SJCRH30 (cell line): ENCODE results near the gene PTPN12. TPM values are rescaled to one million over a fixed set of nuclear protein-coding genes. Genes with fewer than 3 reads are reported as not detected.

ENCODE experiments used
- DNase-seq, 2 experiments: peaks; one replicate each; pipeline ENCODE4 v3.0.0-alpha.2; 2015 to 2020
- H3K27ac ChIP-seq: fragments of 250-450 bp; sonication (Bioruptor Pico); 2 replicates; pipeline ENCODE4 v1.5.1; 2020; ENCODE audit warnings: mild to moderate bottlenecking, moderate library complexity
- H3K27me3 ChIP-seq: fragments of 250-450 bp; sonication (Bioruptor Pico); 2 replicates; pipeline ENCODE4 v1.5.1; 2020; ENCODE audit warnings: mild to moderate bottlenecking, moderate library complexity
- H3K36me3 ChIP-seq: fragments of 250-450 bp; sonication (Bioruptor Pico); 2 replicates; pipeline ENCODE4 v1.5.1; 2020; ENCODE audit warnings: mild to moderate bottlenecking, moderate library complexity
- H3K4me1 ChIP-seq: fragments of 250-450 bp; sonication (Bioruptor Pico); 2 replicates; pipeline ENCODE4 v1.5.1; 2020; ENCODE audit warnings: mild to moderate bottlenecking, moderate library complexity
- H3K4me3 ChIP-seq: fragments of 250-450 bp; sonication (Bioruptor Pico); 2 replicates; pipeline ENCODE4 v1.5.1; 2020; ENCODE audit warnings: mild to moderate bottlenecking, moderate library complexity
- H3K9me3 ChIP-seq: fragments of 250-450 bp; sonication (Bioruptor Pico); replicated peaks from 2 replicates; pipeline ENCODE4 v1.5.1; 2020; ENCODE audit warnings: mild to moderate bottlenecking, moderate library complexity
- total RNA-seq: library from RNA; depleted of rRNA; stranded (reverse); fragments of >200 nt; shearing (Covaris generic); gene quantifications from 2 replicates; pipeline ENCODE4 v1.2.3, GENCODE V29; 2014

Gene PTPN12
- total RNA-seq, 1 experiment from 2014 or later, result 47.0 TPM

DNA sequence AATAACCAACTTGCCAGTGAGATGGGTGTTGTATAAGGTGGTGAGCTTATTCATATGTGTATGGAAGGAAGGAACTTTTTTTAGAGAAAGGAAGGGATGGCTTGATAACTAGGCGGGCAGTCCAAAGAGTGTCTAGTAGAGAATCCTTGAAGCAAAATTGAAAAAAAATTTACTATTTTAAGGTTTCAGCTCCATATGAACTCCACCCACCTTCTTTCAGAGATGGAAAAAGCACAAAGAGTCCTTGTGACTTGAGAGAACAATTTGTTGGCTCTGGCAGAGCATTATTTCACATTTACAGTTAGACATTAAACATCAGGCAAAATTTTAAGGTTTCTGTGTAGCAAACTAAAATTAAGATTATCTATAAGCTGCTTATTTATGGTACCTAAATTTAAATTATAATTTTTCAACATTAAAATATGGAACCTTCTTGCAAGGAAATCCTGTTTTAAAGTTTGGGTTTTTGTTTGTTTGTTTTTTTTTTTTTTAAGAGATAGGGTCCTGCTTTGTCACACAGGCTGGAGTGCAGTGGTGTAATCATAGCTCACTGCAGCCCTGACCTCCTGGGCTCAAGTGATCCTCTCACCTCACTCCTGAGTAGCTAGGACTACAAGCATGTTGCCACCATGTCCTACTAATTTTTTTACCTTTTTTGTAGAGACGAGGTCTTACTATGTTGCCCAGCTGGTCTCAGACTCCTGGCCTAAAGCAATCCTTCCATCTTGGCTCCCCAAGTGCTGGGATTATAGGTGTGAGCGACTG is 12.2 kb downstream of the PTPN12 start:
- no peak for DNase-seq

GRCh38 chr7:77550586-77550985 is 13.5 kb downstream of the PTPN12 start:
- DNase-seq, result no peak
- 0 out of 2 replicates have a peak, but pooled peaks cover 3% of the 10 kb centered on the region for H3K9me3 ChIP-seq
- no peak overlapping the region for H3K27ac ChIP-seq
- peaks cover 47% of the 10 kb centered on the region for H3K36me3 ChIP-seq
- no peak overlapping the region for H3K4me3 ChIP-seq
- H3K27me3 ChIP-seq, result no peaks in the 10 kb centered on the region
- no peaks in the 10 kb centered on the region for H3K4me1 ChIP-seq

More for the DNA sequence above, 12.2 kb downstream of the PTPN12 start:
- Histone ChIP-seq H3K27me3 (no peaks in the 10 kb centered on the region), H3K27ac (no peak overlapping the region), H3K36me3 (peaks cover 43% of the 10 kb centered on the region), H3K4me3 (no peak overlapping the region), H3K4me1 (no peaks in the 10 kb centered on the region), H3K9me3 (0 out of 2 replicates have a peak, but pooled peaks cover 3% of the 10 kb centered on the region)

DNA sequence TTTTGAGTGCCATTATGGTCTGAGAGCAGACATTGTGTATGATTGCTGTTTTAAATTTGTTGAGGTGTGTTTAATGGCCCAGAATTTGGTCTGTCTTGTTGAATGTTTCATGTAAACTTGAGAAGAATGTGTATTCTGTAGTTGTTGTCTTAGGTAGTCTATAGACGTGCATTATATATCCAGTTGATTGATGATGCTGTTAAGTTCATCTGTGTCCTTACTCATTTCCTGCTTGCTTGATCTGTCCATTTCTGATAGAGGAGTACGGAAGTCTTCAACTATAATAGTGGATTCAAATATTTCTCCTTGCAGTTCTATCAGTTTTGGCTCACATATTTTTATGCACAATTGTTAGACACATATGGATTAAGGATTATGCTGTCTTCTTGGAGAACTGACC is 16.0 kb downstream of the PTPN12 start:
- DNase-seq, result no peak
- H3K27me3 ChIP-seq, result no peaks in the 10 kb centered on the region
- 0 out of 2 replicates have a peak, but pooled peaks cover 3% of the 10 kb centered on the region for H3K9me3 ChIP-seq
- H3K36me3 ChIP-seq, result peaks cover 51% of the 10 kb centered on the region
- no peak overlapping the region for H3K4me3 ChIP-seq
- no peaks in the 10 kb centered on the region for H3K4me1 ChIP-seq
- H3K27ac ChIP-seq, result no peak overlapping the region

- H3K4me1 ChIP-seq, result no peaks in the 10 kb centered on the region
These were observed 21.3 kb downstream of the PTPN12 start for GRCh38 chr7:77558284-77558967.

GRCh38 chr7:77561352-77561751 is 24.3 kb downstream of the PTPN12 start:
- no peaks in the 10 kb centered on the region for H3K4me1 ChIP-seq
- peaks cover 12% of the 10 kb centered on the region for H3K36me3 ChIP-seq
- no peaks in the 10 kb centered on the region for H3K27me3 ChIP-seq
- H3K4me3 ChIP-seq, result no peak overlapping the region
- DNase-seq, result no peak
- H3K9me3 ChIP-seq, result no peaks in the 10 kb centered on the region
- H3K27ac ChIP-seq, result no peak overlapping the region

More at GRCh38 chr7:77558284-77558967, 21.3 kb downstream of the PTPN12 start:
- Histone ChIP-seq H3K4me3 (no peak overlapping the region), H3K9me3 (0 out of 2 replicates have a peak, but pooled peaks cover 3% of the 10 kb centered on the region), H3K36me3 (peaks cover 27% of the 10 kb centered on the region), H3K27me3 (no peaks in the 10 kb centered on the region), H3K27ac (no peak overlapping the region)
- no peak for DNase-seq

DNA sequence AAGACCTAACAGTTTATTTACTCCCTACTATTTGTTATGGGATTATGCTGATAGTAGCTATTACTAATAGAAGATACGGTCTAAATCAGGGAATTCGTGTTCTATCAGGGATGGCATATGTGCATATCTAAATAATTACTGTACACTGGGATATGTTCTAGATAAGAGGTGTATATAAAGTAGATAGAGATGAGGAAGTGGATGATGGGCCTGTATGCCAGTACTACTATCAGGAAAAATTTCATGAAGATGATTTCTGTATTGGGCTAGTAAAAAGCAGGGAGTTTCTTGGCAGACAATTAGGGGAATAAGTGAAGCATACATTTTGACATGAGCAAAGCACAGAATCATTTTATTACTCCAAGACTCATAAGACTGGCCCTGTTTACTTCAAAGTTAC is 26.2 kb downstream of the PTPN12 start:
- Histone ChIP-seq H3K4me1 (no peaks in the 10 kb centered on the region), H3K9me3 (no peaks in the 10 kb centered on the region), H3K27me3 (no peaks in the 10 kb centered on the region), H3K36me3 (0 out of 2 replicates have a peak, but pooled peaks cover 3% of the 10 kb centered on the region), H3K27ac (no peak overlapping the region), H3K4me3 (no peak overlapping the region)
- no peak for DNase-seq

DNA sequence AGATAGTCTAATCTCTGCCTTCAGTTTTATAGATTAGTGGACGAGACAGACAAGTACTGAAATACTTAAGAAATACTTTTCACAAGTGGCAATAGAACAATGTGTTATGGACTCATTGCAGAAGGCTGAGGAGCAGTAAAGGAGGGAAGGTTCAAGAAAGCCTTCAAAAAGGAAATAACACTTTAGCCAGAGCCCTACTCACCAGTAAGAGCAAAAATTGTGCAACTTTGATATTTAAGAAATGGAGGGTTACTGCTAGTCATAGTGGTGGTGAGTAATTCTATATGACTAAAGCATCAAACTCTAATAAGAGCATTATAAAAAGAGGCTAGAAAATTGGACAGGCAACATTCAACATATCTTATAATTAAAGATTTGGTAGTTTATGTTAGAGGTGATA is 28.8 kb downstream of the PTPN12 start:
- Histone ChIP-seq H3K4me3 (no peak overlapping the region), H3K27ac (no peak overlapping the region), H3K4me1 (no peaks in the 10 kb centered on the region), H3K9me3 (no peaks in the 10 kb centered on the region), H3K27me3 (no peaks in the 10 kb centered on the region), H3K36me3 (peaks cover 11% of the 10 kb centered on the region)
- no peak for DNase-seq

DNA sequence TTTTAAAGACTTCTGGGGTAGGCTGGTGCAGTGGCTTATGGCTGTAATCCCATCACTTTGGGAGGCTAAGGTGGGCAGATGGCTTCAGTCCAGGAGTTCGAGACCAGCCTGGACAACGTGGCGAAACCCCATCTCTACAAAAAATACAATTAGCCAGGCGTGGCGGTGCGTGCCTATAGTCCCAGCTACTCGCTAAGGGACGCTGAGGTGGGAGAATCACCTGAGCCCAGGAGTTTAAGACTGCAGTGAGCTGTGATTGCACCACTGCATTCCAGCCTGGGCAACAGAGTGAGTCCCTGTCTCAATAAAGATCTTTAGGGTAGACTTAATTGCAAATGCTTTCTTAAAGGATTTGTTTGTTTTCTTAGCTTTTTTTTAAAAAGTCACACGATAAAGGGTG is 29.3 kb downstream of the PTPN12 start:
- Histone ChIP-seq H3K9me3 (no peaks in the 10 kb centered on the region), H3K27ac (no peak overlapping the region), H3K36me3 (peaks cover 16% of the 10 kb centered on the region), H3K27me3 (no peaks in the 10 kb centered on the region), H3K4me1 (no peaks in the 10 kb centered on the region), H3K4me3 (no peak overlapping the region)
- no peak for DNase-seq

- H3K36me3 ChIP-seq, result peaks cover 42% of the 10 kb centered on the region
- H3K27ac ChIP-seq, result no peak overlapping the region
- H3K27me3 ChIP-seq, result no peaks in the 10 kb centered on the region
- H3K4me3 ChIP-seq, result no peak overlapping the region
- DNase-seq, result no peak
- H3K9me3 ChIP-seq, result no peaks in the 10 kb centered on the region
- no peaks in the 10 kb centered on the region for H3K4me1 ChIP-seq
These were observed 32.6 kb downstream of the PTPN12 start for GRCh38 chr7:77569514-77570232.

DNA sequence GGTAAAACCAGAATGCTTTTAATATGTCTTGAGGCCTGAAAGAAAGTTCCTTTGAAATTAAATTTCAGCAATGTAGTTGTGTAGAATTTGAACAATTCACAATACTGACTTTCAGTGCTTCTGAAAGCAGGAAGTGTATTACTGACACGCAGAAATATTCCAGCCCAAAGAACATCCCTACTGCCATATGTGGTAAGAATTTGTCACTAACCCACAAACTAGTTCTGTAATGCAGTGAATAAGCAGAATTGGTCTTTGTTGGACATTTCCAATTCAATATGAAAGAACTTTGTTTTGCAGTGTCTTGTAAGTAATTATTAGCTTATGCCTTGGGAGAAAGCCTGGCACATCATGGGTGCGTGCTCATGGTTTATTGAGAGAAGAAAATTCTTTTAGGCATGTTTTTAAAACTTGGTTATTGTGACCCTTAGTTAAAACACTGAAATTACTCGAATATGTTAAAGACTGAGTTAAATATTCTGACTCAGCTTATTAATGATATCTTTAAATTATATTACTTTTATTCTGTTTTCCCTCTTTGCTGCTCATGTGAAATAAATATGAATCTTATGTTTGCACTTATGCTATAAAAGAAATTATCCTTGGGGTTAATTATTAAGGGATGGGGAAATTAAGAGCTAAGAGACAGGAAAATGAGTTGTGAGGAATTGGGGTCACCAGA is 33.4 kb downstream of the PTPN12 start:
- DNase-seq, result no peak

GRCh38 chr7:77571801-77572200 is 34.7 kb downstream of the PTPN12 start:
- no peaks in the 10 kb centered on the region for H3K4me1 ChIP-seq
- H3K27me3 ChIP-seq, result no peaks in the 10 kb centered on the region
- DNase-seq, result no peak

More for the DNA sequence above, 33.4 kb downstream of the PTPN12 start:
- Histone ChIP-seq H3K27me3 (no peaks in the 10 kb centered on the region), H3K9me3 (no peaks in the 10 kb centered on the region), H3K4me3 (no peak overlapping the region), H3K36me3 (peaks cover 44% of the 10 kb centered on the region), H3K27ac (no peak overlapping the region), H3K4me1 (no peaks in the 10 kb centered on the region)

GRCh38 chr7:77575187-77575586 is 38.1 kb downstream of the PTPN12 start:
- H3K27ac ChIP-seq, result no peak overlapping the region
- peaks cover 68% of the 10 kb centered on the region for H3K36me3 ChIP-seq
- H3K9me3 ChIP-seq, result no peaks in the 10 kb centered on the region
- no peak overlapping the region for H3K4me3 ChIP-seq
- no peaks in the 10 kb centered on the region for H3K27me3 ChIP-seq
- DNase-seq, result no peak
- H3K4me1 ChIP-seq, result no peaks in the 10 kb centered on the region

More at GRCh38 chr7:77571801-77572200, 34.7 kb downstream of the PTPN12 start:
- no peak overlapping the region for H3K4me3 ChIP-seq
- H3K9me3 ChIP-seq, result no peaks in the 10 kb centered on the region
- peaks cover 58% of the 10 kb centered on the region for H3K36me3 ChIP-seq
- no peak overlapping the region for H3K27ac ChIP-seq

DNA sequence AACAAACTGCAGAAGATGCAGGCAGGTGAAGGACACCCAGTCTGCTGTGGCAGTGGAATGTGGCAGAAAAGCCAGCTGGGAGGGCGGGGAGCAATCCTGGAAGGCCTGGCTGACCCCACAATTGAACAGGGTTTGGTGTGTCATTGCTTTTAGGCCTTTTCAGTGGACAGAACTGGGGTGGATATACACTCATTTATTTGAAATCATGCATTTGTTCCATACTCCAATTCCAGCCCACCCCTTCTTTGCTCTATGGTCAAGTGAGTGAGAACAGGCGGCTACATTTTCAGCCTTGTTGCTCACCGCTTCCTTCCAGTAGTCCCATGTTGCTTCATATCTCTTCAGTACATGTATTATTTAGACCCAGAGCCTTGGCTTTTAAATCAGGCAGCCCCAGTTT is 39.8 kb downstream of the PTPN12 start:
- no peaks in the 10 kb centered on the region for H3K9me3 ChIP-seq
- peaks cover 62% of the 10 kb centered on the region for H3K36me3 ChIP-seq
- no peaks in the 10 kb centered on the region for H3K4me1 ChIP-seq
- no peaks in the 10 kb centered on the region for H3K27me3 ChIP-seq
- H3K27ac ChIP-seq, result no peak overlapping the region
- DNase-seq, result no peak
- no peak overlapping the region for H3K4me3 ChIP-seq

- no peaks in the 10 kb centered on the region for H3K9me3 ChIP-seq
- peaks cover 63% of the 10 kb centered on the region for H3K36me3 ChIP-seq
- DNase-seq, result no peak
- H3K4me1 ChIP-seq, result no peaks in the 10 kb centered on the region
- no peak overlapping the region for H3K4me3 ChIP-seq
- no peak overlapping the region for H3K27ac ChIP-seq
- no peaks in the 10 kb centered on the region for H3K27me3 ChIP-seq
These were observed 42.7 kb downstream of the PTPN12 start for GRCh38 chr7:77579797-77580196.
